Activated T-cell treated with anti-CD3 and anti-CD28 coated beads for 1 hour (primary cell): Measurements from ENCODE around the gene IDUA.
"Not testable (repeated sequence)": the region's sequence is repeated elsewhere in the genome, so short reads cannot be mapped to it uniquely, and the experiment has no call there.

Experiments used
- DNase-seq: peaks from one replicate; pipeline ENCODE4 v3.0.0-alpha.2; 2020; ENCODE audit warnings: low read depth

The IDUA gene

DNA sequence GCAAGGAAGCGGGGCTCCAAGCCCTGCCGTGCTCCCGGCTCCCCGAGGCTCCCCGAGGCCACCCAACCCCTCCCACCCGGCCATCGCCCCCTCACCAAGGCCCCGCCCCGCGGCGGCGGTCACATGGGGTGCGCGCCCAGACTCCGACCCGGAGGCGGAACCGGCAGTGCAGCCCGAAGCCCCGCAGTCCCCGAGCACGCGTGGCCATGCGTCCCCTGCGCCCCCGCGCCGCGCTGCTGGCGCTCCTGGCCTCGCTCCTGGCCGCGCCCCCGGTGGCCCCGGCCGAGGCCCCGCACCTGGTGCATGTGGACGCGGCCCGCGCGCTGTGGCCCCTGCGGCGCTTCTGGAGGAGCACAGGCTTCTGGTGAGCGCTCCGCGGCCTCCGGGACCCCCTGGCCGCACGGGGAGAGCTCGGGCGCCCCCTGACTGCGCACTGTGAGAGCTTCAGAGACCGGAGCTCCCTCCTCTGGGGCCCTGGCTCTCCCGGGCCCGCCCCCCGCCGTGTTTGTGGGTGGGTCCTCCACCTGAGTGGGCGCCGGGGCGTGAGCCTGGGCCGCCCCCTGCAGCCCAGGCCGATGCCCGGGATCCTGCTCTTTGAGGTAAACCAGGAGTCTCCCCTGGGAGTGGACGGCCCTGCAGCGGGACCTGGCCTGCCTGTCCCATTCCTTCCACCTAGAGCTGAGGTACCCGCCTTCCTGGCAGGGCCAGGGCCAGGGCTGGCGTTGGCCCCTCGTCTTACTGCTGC, at the start of gene IDUA:
TSS of gene IDUA (plus strand) at position 166 of the 745 bp plus-strand sequence. CDS start at position 207, 41 bp downstream.
- DNase-seq: peak; percentile 81

DNA sequence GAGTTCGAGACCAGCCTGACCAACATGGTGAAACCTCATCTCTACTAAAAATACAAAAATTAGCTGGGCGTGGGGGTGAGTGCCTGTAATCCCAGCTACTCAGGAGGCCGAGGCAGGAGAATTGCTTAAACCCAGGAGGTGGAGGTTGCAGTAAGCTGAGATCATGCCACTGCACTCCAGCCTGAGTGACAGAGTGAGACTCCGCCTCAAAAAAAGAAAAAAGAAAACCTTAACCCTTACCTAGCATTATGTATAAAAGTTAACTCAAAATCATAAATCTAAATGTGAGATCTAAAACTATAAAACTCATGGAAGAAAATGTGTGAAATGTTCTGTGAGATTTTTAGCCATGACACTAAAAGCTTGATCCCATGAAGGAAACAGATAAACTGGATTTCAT, 47.3 kb upstream of the IDUA start:
- DNase-seq: not testable (repeated sequence)

DNA sequence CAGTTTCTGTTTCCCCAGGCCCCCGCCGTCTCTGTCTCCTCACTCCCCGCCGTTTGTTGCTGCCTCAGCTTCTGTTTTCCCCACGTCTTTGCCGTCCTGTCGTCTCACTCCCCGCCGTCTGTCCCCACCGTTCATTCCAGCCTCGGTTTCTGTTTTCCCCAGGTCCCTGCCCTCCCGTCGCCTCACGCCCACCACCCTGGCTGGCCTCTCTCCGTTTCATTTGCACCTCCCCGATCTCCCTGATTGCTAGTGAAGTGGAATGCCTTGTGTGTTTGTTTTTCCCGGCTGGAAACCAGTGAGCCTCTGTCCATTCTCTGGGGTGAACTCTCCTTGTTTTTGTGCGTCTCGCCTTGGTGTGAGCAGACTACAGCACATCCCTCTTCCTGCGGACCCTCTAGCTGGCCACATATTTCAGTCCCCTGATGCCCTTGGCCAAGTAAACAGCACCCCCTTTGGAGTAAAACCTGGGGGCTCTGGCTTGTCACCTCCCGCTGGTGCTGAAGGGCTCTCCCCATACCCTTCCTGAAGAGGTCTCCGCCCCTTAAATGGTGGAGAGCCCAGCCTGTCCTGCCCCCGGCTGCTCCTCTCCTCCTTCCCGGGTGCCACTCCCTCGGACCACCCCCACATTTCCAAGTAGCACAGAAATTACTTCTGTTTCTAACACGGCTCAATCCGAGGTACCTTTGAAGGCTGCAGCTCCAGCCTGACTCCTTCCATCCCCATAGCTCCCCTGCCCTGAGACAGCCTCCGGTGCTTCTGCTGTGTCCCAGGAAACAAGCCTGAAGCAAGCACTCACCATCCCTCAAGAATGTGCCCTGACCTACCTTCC, 41.4 kb upstream of the IDUA start:
- no peak for DNase-seq

DNA sequence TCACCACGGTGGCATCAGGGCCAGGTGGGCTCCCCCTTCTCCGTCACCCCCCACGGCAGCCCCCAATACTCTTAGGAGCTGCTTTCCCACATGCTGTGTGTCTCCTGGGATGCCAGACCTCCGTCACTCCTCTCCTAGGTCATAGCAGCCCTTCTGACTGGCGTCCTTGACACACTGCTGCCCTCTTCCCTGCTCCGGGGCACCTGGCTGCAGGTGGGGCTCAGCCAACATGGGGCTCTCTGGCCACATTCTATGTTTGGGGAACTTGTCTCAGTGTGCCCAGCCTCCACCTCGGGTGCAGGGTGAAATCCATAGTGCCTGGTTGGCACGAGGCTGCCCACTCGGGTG, 40.8 kb upstream of the IDUA start:
- no peak for DNase-seq

DNA sequence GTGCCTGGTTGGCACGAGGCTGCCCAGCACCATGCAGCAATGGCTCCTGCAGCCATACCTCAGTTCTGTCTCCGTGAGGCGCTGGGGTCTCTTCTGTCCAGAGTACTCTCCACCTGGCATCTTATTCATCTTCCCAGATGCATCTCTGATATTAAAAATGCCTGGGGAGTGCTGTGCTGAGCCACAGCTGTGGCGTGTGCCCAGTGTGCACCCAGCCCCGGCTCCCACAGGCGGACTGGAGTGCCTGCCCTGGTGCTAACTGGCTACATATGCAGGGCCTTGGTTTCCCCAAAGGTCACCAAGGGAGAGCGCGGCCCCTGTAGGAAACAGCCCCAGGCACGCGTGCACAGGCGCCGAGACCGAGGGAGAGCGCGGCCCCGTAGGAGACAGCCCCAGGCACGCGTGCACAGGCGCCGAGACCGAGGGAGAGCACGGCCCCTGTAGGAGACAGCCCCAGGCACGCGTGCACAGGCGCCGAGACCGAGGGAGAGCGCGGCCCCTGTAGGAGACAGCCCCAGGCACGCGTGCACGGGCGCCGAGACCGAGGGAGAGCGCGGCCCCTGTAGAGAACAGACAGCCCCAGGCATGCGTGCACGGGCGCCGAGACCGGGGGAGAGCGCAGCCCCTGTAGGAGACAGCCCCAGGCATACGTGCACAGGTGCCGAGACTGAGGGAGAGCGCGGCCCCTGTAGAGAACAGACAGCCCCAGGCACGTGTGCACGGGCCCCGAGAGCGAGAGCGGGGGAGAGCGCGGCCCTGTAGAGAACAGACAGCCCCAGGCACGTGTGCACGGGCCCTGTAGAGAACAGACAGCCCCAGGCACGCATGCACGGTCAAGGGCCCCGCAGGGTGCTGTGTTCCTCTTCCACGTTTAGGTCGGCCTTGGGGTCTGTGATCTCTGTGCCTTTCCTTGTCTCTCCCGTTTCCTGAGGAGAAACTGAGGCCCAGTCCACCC, 40.0 kb upstream of the IDUA start:
- no peak for DNase-seq

DNA sequence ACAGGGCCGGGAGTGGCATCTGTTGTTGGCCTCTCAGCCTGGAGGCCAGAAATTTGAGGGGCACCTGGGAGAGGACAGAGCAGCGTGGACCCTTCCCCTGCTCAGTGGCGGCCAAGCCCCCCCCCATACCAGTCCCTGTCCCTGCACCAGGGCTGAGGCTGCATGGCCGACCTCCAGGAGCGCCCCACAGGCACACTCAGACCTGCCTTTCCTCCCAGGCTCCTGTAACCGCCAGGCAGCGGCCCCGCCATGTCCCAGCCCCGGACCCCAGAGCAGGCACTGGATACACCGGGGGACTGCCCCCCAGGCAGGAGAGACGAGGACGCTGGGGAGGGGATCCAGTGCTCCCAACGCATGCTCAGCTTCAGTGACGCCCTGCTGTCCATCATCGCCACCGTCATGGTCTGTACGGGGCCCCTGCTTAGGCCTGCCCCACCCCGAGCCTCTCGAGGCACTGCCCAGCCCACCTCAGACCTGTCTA, 39.3 kb upstream of the IDUA start:
- DNase-seq: no peak

DNA sequence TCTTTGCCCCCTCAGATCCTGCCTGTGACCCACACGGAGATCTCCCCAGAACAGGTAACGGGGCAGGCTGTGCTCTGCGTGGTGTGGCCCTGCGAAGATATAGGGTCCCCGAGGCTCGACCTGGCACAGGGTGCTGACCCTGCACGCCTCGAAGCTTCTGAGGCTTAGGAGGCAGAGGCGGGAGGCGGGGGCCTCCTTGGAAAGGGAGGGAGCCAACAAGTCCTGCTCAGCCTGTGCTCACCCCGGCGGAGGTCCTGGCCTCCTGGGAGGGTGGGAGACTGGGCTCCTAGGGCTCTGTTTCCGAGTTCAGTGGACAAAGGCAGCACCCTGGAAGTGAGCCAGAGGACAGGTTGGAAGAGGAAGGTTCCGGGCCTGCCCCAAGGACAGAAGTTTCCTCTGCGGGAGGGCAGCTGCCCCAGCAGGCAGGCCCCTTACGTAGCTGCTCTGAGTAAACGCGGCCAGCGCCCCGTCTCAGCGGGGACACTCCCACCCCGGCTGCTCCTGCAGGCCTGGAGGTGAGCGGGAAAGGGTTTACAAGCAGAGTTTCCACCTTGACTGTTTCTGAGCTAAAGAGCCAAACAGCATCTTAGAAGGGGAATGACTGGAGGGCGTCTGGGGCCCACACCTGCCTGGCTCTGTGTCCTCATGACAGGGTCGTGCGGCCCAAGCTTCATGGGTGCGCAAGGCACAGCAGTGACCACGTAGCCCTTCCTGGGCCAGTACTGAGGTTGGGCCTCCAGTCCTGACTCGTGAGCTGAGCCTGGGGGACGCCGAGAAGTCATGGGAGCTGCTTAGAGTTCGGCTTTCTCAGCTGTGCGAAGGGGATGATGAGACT, 38.5 kb upstream of the IDUA start:
- no peak for DNase-seq

DNA sequence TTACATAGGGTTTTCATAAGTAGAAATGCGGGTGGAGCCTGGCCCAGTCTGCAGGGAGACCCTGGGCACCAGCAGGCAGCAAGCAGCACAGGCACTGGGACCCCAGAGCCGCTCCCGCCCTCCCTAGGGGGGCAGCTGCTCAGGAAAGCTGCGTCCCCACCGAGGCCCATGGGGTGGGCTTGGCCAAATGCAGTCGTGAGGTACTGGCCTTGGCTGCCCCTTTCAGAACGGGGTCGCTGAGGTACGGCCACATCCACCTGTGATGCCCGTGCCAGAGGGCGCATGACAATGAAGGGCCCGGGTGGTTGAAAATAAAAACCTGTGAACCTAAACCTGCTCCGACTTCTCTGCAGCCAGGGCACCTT, 37.9 kb upstream of the IDUA start:
- DNase-seq: no peak

DNA sequence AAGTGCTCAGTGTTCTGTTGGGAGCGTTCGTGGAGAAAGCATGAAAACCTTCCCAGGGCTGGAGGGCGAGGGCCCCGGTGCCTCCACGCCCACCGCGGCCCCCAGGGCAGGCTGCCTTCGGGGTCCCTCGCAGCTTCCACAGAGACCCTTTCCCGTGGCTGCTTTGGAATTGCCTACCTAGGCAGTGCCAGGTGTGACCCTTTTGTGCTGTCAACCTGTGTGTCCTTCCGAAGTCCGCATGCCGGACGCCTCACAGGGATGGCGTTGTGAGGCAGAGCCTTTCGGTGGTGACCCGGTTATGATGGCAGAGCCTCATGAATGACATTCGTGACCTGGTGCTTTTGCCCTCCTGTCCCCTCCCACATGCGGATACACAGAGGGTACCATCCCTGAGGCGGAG, 37.2 kb upstream of the IDUA start:
- no peak for DNase-seq

DNA sequence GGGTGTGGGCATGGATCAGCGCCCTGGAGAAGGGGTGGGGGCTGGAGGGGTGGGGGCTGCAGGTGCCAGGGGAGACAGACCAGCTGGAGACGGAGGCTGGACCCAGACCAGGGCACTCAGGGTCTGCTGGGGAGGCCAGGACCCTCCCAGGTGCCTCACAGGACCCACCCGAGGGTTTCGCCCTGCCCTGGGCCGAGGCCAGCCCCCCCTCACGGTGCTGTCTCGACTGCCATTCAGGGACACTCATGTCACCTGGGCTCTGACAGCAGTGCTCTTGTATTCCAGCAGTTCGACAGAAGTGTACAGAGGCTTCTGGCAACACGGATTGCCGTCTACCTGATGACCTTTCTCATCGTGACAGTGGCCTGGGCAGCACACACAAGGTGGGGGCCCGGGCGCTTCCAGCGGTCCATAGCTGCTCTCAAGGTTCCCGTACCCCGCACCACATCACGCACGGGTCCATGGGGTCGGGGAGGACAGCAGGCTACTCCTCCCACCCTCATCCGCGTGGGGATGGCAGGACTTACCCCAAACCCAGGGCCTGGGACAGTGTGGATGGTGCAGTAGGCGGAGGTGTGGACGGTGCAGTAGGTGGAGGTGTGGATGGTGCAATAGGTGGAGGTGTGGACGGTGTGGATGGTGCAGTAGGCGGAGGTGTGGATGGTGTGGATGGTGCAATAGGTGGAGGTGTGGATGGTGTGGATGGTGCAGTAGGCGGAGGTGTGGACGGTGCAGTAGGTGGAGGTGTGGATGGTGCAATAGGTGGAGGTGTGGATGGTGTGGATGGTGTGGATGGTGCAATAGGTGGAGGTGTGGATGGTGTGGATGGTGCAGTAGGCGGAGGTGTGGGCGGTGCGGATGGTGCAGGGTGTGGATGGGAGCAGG, 36.5 kb upstream of the IDUA start:
- DNase-seq: no peak

DNA sequence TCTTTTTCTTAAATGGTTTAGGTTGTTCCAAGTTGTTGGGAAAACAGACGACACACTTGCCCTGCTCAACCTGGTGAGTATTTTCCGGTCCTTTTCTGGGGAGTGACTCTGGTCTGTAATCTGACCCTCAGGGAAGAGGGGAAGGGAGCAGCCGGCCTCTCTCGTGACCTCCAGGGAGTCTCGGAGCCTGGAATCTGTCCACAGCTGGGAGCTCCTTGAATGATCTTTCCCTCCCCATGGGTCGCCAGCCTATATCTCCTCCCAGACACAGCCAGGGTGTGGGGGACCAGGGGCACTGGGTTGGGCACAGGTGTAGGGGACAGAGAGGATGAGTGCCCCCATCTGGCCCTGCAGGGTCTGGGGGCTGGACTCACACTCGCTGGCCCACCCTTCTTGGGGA, 35.7 kb upstream of the IDUA start:
- no peak for DNase-seq

DNA sequence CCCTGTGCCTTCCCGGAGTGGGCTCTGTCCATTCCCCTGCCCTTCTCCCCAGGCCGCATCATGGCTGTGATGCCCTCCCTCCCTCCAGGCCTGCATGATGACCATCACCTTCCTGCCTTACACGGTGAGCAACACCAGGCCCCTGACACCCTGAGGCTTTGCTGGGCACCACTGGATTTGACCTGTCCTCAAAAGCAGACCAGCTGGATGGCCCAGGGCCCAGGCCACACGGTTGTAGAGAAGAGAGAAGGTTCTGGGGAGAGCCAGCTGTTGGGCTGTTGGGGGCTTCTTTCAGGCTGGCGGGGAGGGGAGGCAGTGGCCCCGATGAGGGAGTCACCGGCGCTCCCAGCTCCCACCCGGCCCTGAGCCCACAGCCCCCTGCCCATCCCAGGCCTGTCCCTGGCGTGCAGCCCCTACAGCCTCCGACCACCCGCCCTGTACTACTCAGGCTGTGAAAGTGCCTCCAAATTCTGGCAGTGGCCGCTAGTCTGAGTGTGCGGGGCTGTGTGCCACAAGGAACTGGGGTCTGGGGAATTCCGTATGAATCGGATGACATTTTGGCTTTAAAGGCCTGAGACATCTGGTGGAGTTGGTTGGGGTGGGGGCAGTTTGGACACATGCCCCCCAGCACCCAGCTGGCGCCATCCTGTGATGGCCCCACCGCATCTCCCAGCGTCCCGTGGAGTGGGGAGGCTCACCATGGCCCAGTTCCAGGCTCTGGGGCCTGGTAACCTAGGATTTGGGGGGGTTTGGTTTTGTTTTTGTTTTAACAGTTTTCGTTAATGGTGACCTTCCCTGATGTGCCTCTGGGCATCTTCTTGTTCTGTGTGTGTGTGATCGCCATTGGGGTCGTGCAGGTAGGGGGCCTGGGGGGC, 35.0 kb upstream of the IDUA start:
- DNase-seq: no peak

DNA sequence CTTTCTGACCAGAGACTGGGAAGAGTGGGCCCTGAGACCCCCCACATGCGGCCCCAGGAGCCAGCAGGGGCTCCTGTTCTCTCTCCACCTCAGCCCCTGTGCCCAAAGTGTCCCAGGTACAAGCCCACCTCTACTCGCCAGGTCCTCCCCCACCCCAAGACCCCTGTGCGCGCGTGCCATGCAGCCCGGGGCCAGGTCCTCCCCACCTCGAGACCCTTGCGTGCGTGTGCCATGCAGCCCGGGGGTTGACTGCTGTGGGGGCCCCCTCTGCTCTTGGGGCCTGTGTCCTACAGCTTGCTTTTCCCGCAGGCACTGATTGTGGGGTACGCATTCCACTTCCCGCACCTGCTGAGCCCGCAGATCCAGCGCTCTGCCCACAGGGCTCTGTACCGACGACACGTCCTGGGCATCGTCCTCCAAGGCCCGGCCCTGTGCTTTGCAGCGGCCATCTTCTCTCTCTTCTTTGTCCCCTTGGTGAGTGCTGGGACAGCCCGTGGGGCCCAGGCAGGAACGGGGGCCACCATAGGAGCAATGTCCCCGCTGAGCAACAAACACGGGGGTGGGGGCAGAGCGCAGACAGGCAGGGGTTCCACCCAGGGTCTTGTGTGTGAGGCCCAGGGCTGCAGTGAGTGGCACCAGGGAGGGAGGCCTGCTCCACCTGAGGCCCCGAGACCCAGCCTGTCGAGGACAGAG, 33.8 kb upstream of the IDUA start:
- no peak for DNase-seq

DNA sequence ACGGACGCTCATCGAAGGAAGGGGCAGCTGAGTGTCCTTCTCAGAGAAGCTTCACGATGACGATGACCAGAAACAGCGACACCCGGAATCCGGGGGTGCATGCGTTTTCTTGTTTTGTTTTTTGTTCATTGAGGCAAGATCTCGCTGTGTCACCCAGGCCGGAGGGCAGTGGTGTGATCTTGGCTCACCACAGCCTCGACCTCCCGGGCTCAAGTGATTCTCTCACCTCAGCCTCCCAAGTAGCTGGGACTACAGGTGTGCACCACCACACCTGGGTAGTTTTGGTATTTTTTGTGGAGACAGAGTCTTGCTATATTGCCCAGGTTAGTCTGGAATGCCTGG, 33.3 kb upstream of the IDUA start:
- no peak for DNase-seq

DNA sequence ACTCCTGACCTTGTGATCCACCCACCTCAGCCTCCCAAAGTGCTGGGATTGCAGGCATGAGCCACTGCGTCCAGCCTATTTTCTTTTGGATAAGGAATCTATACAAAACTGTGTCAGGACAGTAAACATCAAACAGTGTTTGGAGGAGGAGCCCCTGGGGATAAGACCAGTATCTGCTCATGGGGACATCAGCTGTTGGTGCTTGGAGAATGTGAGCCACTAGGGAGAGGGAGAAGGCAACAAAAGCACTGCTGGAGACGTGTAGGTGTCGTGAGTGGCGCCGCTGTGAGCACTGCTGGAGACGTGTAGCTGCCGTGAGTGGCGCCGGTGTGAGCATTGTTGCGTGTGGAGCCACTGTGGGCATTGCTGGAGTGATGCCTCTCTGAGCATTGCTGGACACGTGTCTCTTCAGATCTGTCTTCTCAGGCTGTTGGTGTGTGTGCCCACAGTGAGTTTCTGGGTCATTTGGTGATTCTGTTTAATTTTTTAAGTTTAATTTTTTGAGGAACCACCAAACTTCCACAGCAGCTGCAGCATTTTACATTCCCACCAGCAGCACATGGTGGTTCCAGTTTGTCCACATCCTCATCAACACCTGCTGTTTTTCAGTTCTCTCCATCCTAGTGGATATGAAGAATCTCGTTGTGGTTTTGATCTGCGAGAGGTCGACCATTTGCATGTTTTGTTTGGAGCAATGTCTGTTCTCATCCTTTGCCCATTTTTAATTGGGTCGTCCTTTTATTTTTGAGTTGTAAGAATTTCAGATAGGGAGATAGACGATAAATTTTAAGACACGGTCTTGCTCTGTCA, 32.4 kb upstream of the IDUA start:
- DNase-seq: no peak

DNA sequence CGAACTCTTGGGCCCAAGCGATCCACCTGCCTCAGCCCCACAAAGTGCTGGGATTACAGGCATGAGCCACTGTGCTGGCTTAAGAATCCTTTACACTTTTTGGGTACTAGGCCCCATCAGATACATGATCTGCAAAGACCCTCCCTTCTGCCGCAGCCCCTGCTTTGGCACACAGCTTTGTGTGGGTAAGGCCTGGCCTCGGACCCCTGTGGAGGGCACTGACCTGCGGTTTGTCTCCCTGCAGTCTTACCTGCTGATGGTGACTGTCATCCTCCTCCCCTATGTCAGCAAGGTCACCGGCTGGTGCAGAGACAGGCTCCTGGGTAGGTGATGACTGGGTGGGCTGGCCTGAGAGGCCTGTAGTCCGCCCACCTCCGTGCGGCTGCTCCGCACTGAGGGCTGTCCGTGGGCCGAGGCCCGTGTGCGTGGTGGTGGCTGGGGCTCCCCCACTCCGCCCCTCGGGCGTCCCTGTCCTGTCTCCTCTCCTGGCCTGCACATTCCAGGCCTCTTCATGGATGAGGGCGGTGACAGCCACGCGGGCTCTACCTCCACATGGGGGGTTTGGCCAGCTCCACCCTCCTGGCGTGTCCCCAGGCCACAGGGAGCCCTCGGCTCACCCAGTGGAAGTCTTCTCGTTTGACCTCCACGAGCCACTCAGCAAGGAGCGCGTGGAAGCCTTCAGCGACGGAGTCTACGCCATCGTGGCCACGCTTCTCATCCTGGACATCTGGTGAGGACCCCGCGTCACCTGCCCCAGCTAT, 31.5 kb upstream of the IDUA start:
- DNase-seq: no peak

DNA sequence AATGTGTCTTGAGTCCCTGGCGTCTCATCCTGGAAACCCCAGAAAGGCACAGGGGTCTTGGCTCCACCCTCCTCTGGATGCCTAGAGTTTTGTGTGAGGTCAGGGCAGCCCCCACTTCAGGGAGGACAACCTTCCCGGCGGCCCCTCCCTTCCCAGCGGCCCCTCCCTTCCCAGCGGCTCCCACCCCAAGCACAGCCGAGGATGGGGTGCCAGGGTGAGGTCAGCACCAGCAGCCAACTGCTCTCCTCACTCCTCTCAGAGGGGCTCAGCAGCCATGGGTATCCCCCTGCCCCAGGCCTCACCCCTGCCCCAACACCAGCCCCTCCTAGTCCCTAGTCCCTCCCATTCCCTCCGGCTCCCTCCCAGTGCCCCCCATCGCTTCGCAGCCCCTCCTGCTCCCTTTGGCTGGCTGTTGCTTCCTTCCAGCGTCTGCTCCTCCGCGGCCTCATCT, 30.9 kb upstream of the IDUA start:
- DNase-seq: no peak
